CD4-positive, CD25-positive, alpha-beta regulatory T cell (primary cell): ENCODE measurements around the gene MID1IP1. TPM values are rescaled to one million over a fixed set of nuclear protein-coding genes. Genes with fewer than 3 reads are reported as not detected.

Experiments
- polyA plus RNA-seq, 4 donors: library from polyadenylated mRNA; unstranded; fragments of 300-500 nt; fragmentation: Illumina TruSeq; gene quantifications; one replicate each; pipeline ENCODE4 v1.2.3, GENCODE V29; 2021
- total RNA-seq: library from RNA; stranded (reverse); gene quantifications from one replicate; pipeline ENCODE4 v1.2.3, GENCODE V29; 2022

Gene MID1IP1
- total and polyA plus RNA-seq, 5 donors from 2014 or later, result 8.8 to 17.3 (median 13.0) TPM

Other genes with a start within 250 kb of the MID1IP1 start
- gene TSPAN7, start 239.9 kb upstream of the MID1IP1 start, total RNA-seq, result not detected
- under 1 TPM in 3 of 4 donors, not detected in 1; 0.16 to 0.72 (median 0.20) TPM for gene TSPAN7, start 239.9 kb upstream of the MID1IP1 start, polyA plus RNA-seq